Endothelial cell of umbilical vein (primary cell): ENCODE data around the gene PCDH9.

Source experiments
- JUN ChIP-seq: IDR thresholded peaks from 2 replicates; pipeline ENCODE4 v1.6.1; 2011; ENCODE audit warnings: borderline replicate concordance, low read depth; ENCODE audit not compliant: insufficient read length, insufficient read depth
- POLR2A ChIP-seq: IDR thresholded peaks from 2 replicates; pipeline ENCODE4 v1.6.1; 2012; ENCODE audit warnings: low read depth, mild to moderate bottlenecking, control low read depth, low read length
- POLR2AphosphoS5 ChIP-seq: IDR thresholded peaks from 2 replicates; pipeline ENCODE4 v1.6.1; 2012; ENCODE audit warnings: low read depth, mild to moderate bottlenecking, control low read depth, low read length, moderate library complexity; ENCODE audit not compliant: insufficient read depth
- TF ChIP-seq, protein P1 (sequence below), 2 donors: IDR thresholded peaks; 1 replicate in 1 of 2; 2 replicates in 1 of 2; pipeline ENCODE4 v1.5.1; 2011; ENCODE audit warnings: low read length in 2 of 2, mild to moderate bottlenecking in 2 of 2, moderate library complexity in 2 of 2, control low read depth in 1 of 2, inconsistent platforms in 1 of 2, low read depth in 1 of 2; ENCODE audit not compliant: insufficient read depth in 1 of 2; ENCODE audit errors: extremely low read depth in 1 of 2

DNA sequence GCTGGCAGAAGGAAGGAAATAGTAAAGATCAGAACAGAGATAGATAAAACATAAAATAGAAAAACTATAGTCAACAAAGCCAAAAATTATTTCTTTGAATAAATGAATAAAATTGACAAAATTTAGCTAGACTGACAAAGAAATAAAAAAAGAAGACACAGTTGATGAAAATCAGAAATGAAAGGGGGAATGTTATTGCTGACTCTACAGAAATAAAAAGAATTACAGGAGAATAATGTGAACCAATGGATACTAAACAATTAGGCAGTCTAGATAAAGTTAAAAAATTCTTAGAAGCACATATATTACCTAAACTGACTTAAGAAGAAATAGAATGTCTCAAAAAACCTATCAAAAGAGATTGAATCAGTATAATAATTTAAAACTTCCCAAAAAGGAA, 933.8 kb downstream of the PCDH9 start:
- TF ChIP-seq, protein P1, sequence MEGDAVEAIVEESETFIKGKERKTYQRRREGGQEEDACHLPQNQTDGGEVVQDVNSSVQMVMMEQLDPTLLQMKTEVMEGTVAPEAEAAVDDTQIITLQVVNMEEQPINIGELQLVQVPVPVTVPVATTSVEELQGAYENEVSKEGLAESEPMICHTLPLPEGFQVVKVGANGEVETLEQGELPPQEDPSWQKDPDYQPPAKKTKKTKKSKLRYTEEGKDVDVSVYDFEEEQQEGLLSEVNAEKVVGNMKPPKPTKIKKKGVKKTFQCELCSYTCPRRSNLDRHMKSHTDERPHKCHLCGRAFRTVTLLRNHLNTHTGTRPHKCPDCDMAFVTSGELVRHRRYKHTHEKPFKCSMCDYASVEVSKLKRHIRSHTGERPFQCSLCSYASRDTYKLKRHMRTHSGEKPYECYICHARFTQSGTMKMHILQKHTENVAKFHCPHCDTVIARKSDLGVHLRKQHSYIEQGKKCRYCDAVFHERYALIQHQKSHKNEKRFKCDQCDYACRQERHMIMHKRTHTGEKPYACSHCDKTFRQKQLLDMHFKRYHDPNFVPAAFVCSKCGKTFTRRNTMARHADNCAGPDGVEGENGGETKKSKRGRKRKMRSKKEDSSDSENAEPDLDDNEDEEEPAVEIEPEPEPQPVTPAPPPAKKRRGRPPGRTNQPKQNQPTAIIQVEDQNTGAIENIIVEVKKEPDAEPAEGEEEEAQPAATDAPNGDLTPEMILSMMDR (IDR thresholded peaks at IDR 0.05; ENCODE audit: extremely low read depth in 1 of 2, insufficient read depth in 1 of 2, low read depth in 1 of 2, low read length in 2 of 2) = no peak
- TF ChIP-seq POLR2A (no peak), JUN (no peak), POLR2AphosphoS5 (no peak)
